ENCODE results near the gene RPL27A.

The RPL27A gene

DNA sequence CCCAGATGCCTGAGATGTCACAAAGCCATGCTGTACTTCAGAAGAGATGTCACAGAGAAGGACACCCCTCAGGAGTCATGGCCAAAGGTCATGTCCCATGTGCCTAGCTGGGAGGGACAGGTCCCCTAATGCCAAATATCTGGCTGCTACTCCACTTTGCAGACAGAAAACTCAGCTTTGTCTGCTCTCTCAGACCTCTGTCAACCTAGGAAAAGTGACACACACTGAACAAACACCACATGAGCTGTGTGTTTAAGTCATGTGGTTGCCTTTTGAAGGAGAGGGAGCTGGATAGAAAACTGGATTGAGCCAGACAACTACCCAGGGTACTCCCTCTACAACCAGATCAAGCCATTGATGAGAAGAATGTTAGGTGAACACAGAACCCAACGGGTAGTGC, 3.6 kb upstream of the RPL27A start:
- no peak for TF ChIP-seq EZH2phosphoT487 (IDR thresholded peaks at IDR 0.05; ENCODE audit: borderline replicate concordance, low read length)
- no peak for TF ChIP-seq CTCF (IDR thresholded peaks at IDR 0.05; ENCODE audit: low read depth, low read length, poor library complexity, severe bottlenecking)
- peaks cover 2% of the 10 kb centered on the region; the same call in 1 of the 2 replicates for H4K20me1 ChIP-seq (ENCODE audit: control insufficient read depth, insufficient read depth, low read depth, low read length)
- H3K36me3 ChIP-seq (ENCODE audit: control insufficient read depth, low read length) = peaks cover 55% of the 10 kb centered on the region
- no peaks in the 10 kb centered on the region for H3K9me2 ChIP-seq (replicated peaks; ENCODE audit: control insufficient read depth, low read length)
- H3K27me3 ChIP-seq (ENCODE audit: control insufficient read depth, low read length) = no peaks in the 10 kb centered on the region
- no peaks in the 10 kb centered on the region for H3K9me3 ChIP-seq (ENCODE audit: control insufficient read depth, insufficient read depth, low read length)
- H3K4me3 ChIP-seq (ENCODE audit: low read length) = no peak overlapping the region
- H3K4me2 ChIP-seq (ENCODE audit: low read length) = no peak overlapping the region
- H3K27ac ChIP-seq (ENCODE audit: low read depth, low read length) = no peak overlapping the region
- peaks cover 6% of the 10 kb centered on the region for H3K4me1 ChIP-seq (ENCODE audit: control insufficient read depth, low read length)
- peaks cover 14% of the 10 kb centered on the region for H3F3A ChIP-seq (ENCODE audit: control insufficient read depth, insufficient read depth)
- H3K79me2 ChIP-seq (ENCODE audit: control insufficient read depth, low read length) = peaks cover 29% of the 10 kb centered on the region

DNA sequence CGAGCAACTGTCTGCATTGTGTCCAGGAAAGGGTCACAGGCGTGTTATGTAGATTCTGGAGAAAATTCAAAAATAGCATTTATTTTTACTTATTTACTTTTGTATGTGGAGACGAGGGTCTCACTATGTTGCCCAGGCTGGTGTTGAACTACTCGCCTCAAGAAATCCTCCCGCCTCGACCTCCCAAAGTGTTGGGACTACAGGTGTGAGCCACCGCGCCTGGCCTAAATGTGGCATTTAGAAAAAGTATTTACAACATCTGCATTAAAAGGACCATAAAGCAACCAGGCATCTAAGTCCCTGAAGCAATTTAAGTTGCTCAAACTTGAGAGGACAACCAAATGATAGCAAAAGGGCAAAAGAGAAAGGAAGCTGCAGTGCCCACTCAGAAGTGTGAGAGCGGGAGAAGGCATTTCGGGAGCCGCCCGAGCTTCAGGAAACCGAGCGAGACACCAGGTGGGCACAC, 722 bp upstream of the RPL27A start:
- peak overlapping the region; percentile 97 for H3K4me3 ChIP-seq (ENCODE audit: low read length)
- H4K20me1 ChIP-seq (ENCODE audit: control insufficient read depth, insufficient read depth, low read depth, low read length) = peaks cover 13% of the 10 kb centered on the region
- H3K27me3 ChIP-seq (ENCODE audit: control insufficient read depth, low read length) = no peaks in the 10 kb centered on the region
- peaks cover 79% of the 10 kb centered on the region for H3K36me3 ChIP-seq (ENCODE audit: control insufficient read depth, low read length)
- H3K27ac ChIP-seq (ENCODE audit: low read depth, low read length) = peak overlapping the region; percentile 100
- H3K9me3 ChIP-seq (ENCODE audit: control insufficient read depth, insufficient read depth, low read length) = no peaks in the 10 kb centered on the region
- TF ChIP-seq CTCF (IDR thresholded peaks at IDR 0.05; ENCODE audit: low read depth, low read length, poor library complexity, severe bottlenecking) (no peak), EZH2phosphoT487 (IDR thresholded peaks at IDR 0.05; ENCODE audit: borderline replicate concordance, low read length) (no peak)
- H3K4me1 ChIP-seq (ENCODE audit: control insufficient read depth, low read length) = peaks cover 34% of the 10 kb centered on the region
- peaks cover 43% of the 10 kb centered on the region for H3F3A ChIP-seq (ENCODE audit: control insufficient read depth, insufficient read depth)
- H3K4me2 ChIP-seq (ENCODE audit: low read length) = peak overlapping the region; percentile 81
- peaks cover 49% of the 10 kb centered on the region for H3K79me2 ChIP-seq (ENCODE audit: control insufficient read depth, low read length)
- no peaks in the 10 kb centered on the region for H3K9me2 ChIP-seq (replicated peaks; ENCODE audit: control insufficient read depth, low read length)

GRCh38 chr11:8683115-8683807, 669 bp downstream of the RPL27A start:
- H3K4me1 ChIP-seq (ENCODE audit: control insufficient read depth, low read length) = peaks cover 48% of the 10 kb centered on the region
- no peaks in the 10 kb centered on the region for H3K27me3 ChIP-seq (ENCODE audit: control insufficient read depth, low read length)
- TF ChIP-seq EZH2phosphoT487 (IDR thresholded peaks at IDR 0.05; ENCODE audit: borderline replicate concordance, low read length) = no peak
- TF ChIP-seq CTCF (IDR thresholded peaks at IDR 0.05; ENCODE audit: low read depth, low read length, poor library complexity, severe bottlenecking) = no peak
- H3K36me3 ChIP-seq (ENCODE audit: control insufficient read depth, low read length) = peaks cover 82% of the 10 kb centered on the region
- no peaks in the 10 kb centered on the region for H3K9me3 ChIP-seq (ENCODE audit: control insufficient read depth, insufficient read depth, low read length)
- H3F3A ChIP-seq (ENCODE audit: control insufficient read depth, insufficient read depth) = peaks cover 56% of the 10 kb centered on the region
- peaks cover 49% of the 10 kb centered on the region for H3K79me2 ChIP-seq (ENCODE audit: control insufficient read depth, low read length)
- no peaks in the 10 kb centered on the region for H3K9me2 ChIP-seq (replicated peaks; ENCODE audit: control insufficient read depth, low read length)
- peak overlapping the region; percentile 97 for H3K4me3 ChIP-seq (ENCODE audit: low read length)
- peaks cover 13% of the 10 kb centered on the region for H4K20me1 ChIP-seq (ENCODE audit: control insufficient read depth, insufficient read depth, low read depth, low read length)
- peak overlapping the region; percentile 100 for H3K27ac ChIP-seq (ENCODE audit: low read depth, low read length)
- H3K4me2 ChIP-seq (ENCODE audit: low read length) = peak overlapping the region; percentile 93
